ENCODE results near the gene SP3. TPM values are rescaled to one million over a fixed set of nuclear protein-coding genes. Genes with fewer than 3 reads are reported as not detected.
A peak's percentile ranks its signal among the peaks of the same experiment; 100 is the strongest.

SP3 gene
- total and polyA plus RNA-seq, 10 donors, result 17.4 to 140 (median 99.0) TPM

GRCh38 chr2:173985605-173985992, 20.4 kb upstream of the SP3 start:
- H3K4me1 ChIP-seq, result peaks cover 0 to 24% (median 7%) of the 10 kb centered on the region in 6 donors
- H3K36me3 ChIP-seq, result no peaks in the 10 kb centered on the region
- H3K4me3 ChIP-seq, result no peak overlapping the region
- 92 to 94% (median 93%) methylated on average over 1 of the region's 1 CpG for WGBS, 5 donors
- peak overlapping the region in 1 of 8 donors; percentile 8 for H3K27ac ChIP-seq
- H3K27me3 ChIP-seq (replicated peaks in 1 of 7), result no peaks in the 10 kb centered on the region
- TF ChIP-seq POLR2AphosphoS5 (IDR thresholded peaks at IDR 0.05) (no peak), POLR2A (IDR thresholded peaks at IDR 0.05) (no peak), CTCF (IDR thresholded peaks at IDR 0.05 in 8 of 11, conservative IDR thresholded peaks at IDR 0.05 in 3 of 11) (no peak)
- no peak for DNase-seq
- intact Hi-C loops (cut with DNase I; ENCODE audit: low total_unique reads), result no loop called here
- no peaks in the 10 kb centered on the region for H3K9me3 ChIP-seq

- intact Hi-C loops (cut with DNase I; ENCODE audit: low total_unique reads), result no loop called here
- no peak for TF ChIP-seq POLR2AphosphoS5 (IDR thresholded peaks at IDR 0.05)
- no peak for TF ChIP-seq POLR2A (IDR thresholded peaks at IDR 0.05)
- TF ChIP-seq CTCF (IDR thresholded peaks at IDR 0.05 in 8 of 11, conservative IDR thresholded peaks at IDR 0.05 in 3 of 11), result no peak
- no peaks in the 10 kb centered on the region for H3K36me3 ChIP-seq
- H3K4me1 ChIP-seq, result peaks cover 0 to 18% (median 4%) of the 10 kb centered on the region in 6 donors
- WGBS, 5 donors, result 73 to 83% (median 76%) methylated on average over 9 of the region's 9 CpGs
- no peaks in the 10 kb centered on the region for H3K9me3 ChIP-seq
- no peak for DNase-seq
- H3K27ac ChIP-seq, result peak overlapping the region in 1 of 8 donors; percentile 8
- no peaks in the 10 kb centered on the region for H3K27me3 ChIP-seq (replicated peaks in 1 of 7)
- no peak overlapping the region for H3K4me3 ChIP-seq
These were observed 19.9 kb upstream of the SP3 start for GRCh38 chr2:173984866-173985604.

GRCh38 chr2:173983391-173983871, 18.3 kb upstream of the SP3 start:
- no peak for DNase-seq
- TF ChIP-seq CTCF (IDR thresholded peaks at IDR 0.05 in 8 of 11, conservative IDR thresholded peaks at IDR 0.05 in 3 of 11) (no peak), POLR2A (IDR thresholded peaks at IDR 0.05) (no peak), POLR2AphosphoS5 (IDR thresholded peaks at IDR 0.05) (no peak)
- H3K27ac ChIP-seq, result no peak overlapping the region
- H3K36me3 ChIP-seq, result no peaks in the 10 kb centered on the region
- H3K9me3 ChIP-seq, result no peaks in the 10 kb centered on the region
- intact Hi-C loops (cut with DNase I; ENCODE audit: low total_unique reads), result no loop called here
- WGBS, 5 donors, result 75 to 90% (median 81%) methylated on average over 3 of the region's 3 CpGs
- no peak overlapping the region for H3K4me3 ChIP-seq
- peaks cover 0 to 17% (median 4%) of the 10 kb centered on the region in 6 donors for H3K4me1 ChIP-seq
- H3K27me3 ChIP-seq (replicated peaks in 1 of 7), result no peaks in the 10 kb centered on the region

GRCh38 chr2:173982918-173983317, 17.7 kb upstream of the SP3 start:
- no peak for DNase-seq
- no peaks in the 10 kb centered on the region for H3K9me3 ChIP-seq
- WGBS, 5 donors, result 50 to 83% (median 74%) methylated on average over 3 of the region's 3 CpGs
- H3K27ac ChIP-seq, result no peak overlapping the region
- intact Hi-C loops (cut with DNase I; ENCODE audit: low total_unique reads), result no loop called here
- no peaks in the 10 kb centered on the region for H3K27me3 ChIP-seq (replicated peaks in 1 of 7)
- H3K36me3 ChIP-seq, result no peaks in the 10 kb centered on the region
- H3K4me1 ChIP-seq, result peaks cover 0 to 17% (median 4%) of the 10 kb centered on the region in 6 donors
- H3K4me3 ChIP-seq, result no peak overlapping the region
- TF ChIP-seq POLR2AphosphoS5 (IDR thresholded peaks at IDR 0.05), result no peak
- TF ChIP-seq CTCF (IDR thresholded peaks at IDR 0.05 in 8 of 11, conservative IDR thresholded peaks at IDR 0.05 in 3 of 11), result no peak
- no peak for TF ChIP-seq POLR2A (IDR thresholded peaks at IDR 0.05)
